SH-SY5Y (cell line): Measurements from ENCODE around the gene RNF43.
A peak's percentile ranks its signal among the peaks of the same experiment; 100 is the strongest.

Experiments used
- GATA2 ChIP-seq: IDR thresholded peaks from 2 replicates; pipeline ENCODE4 v1.6.1; 2011; ENCODE audit warnings: mild to moderate bottlenecking, low read depth, low read length
- GATA3 ChIP-seq: IDR thresholded peaks from 2 replicates; pipeline ENCODE4 v1.6.1; 2011; ENCODE audit warnings: low read depth, mild to moderate bottlenecking, low read length, moderate library complexity

Gene RNF43

DNA sequence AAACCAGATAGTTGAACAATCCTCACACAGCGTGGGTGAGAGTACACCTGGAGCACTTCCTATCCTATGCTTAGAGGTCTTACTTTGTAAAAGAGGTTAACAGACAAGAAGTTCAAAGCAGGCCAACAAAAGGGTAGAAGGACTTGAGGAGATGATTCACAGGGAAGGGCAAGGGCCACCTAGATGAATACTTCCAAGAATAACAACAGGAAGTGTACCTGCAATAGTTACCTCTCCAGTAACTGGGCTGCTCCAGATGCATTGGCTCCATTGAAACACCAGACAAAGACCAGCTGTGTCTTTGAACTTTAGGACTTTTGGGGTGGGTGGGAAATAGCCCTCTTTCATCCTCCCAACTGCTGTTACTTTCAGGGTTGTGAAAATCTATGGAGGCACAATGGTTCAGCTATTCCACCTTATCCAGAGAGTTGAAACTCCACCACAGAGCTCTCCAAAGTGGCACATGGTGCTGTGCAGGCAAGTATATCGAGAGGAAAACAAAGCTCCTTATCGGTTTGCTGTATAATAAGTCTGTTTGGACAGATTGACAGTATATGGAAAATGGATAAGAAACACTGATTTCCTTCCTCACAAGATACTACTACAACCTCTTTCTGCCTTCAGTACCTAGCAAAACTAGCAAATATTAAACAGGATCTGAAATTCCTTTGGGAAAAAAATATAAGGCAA lies 22.7 kb downstream of the RNF43 start:
- no peak for TF ChIP-seq GATA2
- TF ChIP-seq GATA3, result no peak

GRCh38 chr17:58391302-58391984 lies 25.9 kb downstream of the RNF43 start:
- TF ChIP-seq GATA2 (peak; percentile 96), GATA3 (peak; percentile 48; the same call in 1 of the 2 replicates)

GRCh38 chr17:58390884-58391283 lies 26.4 kb downstream of the RNF43 start:
- TF ChIP-seq GATA3, result no peak
- no peak for TF ChIP-seq GATA2

DNA sequence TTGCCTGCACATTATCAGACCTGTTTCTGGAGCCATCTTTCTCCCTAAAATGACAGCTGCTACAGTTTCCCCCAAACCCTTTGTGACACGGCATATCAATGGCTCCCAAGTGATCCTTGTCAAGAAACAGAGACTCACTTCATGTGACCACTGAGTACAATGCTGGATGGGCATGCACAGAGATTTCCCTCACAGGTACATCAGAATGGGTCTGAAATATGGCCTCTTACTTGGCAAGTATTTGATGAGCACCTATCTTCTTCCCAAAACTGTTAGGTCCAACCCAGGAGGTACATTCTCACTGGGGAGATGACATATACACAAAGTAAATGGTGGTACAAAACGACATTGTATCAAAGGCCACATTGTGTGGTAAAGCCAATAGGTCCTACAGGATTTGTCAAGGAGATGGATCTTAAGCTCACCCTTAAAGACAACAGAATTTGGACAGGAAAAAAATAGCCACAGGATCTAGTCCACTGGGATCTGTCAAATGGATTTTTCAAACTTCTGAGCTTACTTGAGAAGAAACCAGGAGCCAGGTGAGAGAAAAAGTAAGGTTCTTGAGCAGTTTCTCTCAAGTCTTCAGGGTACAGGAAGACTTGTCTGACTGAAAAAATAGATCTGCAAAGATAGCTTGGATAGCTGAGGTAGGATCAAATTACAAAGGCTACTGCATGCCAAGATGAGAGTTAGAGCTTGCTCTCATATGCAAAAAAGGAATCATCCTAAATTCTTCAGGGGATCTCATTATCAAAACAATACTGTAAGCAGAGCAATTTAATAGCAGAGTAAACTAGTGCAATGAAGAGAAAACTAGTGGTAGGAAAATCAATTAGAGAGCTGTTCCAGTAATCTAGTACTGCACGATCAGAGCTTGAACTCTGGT lies 28.8 kb downstream of the RNF43 start:
- TF ChIP-seq GATA2 (no peak), GATA3 (no peak)

DNA sequence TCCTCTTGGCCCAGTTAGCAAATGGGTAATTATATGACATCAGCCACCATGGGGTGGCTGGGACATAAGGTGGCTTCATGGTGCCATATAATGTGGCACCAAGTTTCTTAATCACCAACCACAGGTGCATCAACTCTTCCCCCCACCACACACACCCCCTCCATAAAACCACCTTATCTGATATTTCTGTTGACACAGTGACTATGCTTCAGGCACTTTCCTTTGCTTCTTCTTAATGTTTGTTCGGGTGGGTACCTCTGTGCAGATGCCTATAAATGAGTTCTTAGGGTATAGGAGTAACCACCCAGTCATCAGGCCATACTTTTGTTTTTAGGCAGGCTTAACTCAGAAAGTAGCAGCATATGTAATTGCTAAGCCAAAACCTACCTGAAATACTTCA lies 29.5 kb downstream of the RNF43 start:
- TF ChIP-seq GATA3, result no peak
- no peak for TF ChIP-seq GATA2

- TF ChIP-seq GATA2 (no peak), GATA3 (no peak)
These were observed 30.6 kb downstream of the RNF43 start for GRCh38 chr17:58386708-58387107.

- no peak for TF ChIP-seq GATA3
- no peak for TF ChIP-seq GATA2
These were observed 31.9 kb downstream of the RNF43 start for GRCh38 chr17:58385359-58385899.

DNA sequence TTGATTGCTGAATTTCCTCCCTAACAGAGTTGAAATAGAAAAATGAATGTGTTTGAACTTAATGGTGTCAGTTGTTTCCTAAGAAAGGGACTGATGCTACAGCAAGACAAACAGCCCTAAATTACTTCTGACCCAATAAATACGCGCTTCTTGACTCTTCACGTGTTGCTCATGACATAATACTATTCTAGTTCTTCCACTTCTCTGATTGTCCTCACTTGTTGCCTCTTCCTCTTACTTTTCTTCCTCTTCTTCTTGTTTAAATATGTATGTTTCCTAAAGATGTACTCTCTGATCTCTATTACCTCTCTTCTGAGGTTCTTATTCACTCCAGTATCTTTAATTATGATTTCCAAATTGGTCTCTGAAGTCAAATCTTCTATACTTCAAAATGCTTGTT lies 32.4 kb downstream of the RNF43 start:
- no peak for TF ChIP-seq GATA2
- TF ChIP-seq GATA3, result no peak

- TF ChIP-seq GATA3 (no peak), GATA2 (no peak)
These were observed 33.4 kb downstream of the RNF43 start for GRCh38 chr17:58383892-58384462.

DNA sequence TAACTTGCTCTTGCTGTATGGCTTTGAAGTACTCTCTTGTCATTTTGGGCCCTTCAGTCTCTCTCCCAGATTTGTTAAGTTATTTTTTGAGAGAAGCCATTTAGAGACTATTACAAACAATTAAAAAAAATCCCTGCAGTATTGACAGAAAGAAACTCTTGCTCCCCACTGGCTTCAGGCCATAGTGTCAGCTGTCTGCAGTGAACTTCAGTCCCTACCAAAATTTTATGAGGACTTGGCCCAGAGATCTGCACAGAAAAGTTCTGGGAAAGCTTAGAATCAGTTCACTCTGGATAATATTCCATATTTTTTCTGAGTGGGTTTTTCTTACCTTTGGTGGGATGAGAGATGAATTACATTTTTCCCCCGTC lies 34.5 kb downstream of the RNF43 start:
- TF ChIP-seq GATA2, result no peak
- no peak for TF ChIP-seq GATA3

DNA sequence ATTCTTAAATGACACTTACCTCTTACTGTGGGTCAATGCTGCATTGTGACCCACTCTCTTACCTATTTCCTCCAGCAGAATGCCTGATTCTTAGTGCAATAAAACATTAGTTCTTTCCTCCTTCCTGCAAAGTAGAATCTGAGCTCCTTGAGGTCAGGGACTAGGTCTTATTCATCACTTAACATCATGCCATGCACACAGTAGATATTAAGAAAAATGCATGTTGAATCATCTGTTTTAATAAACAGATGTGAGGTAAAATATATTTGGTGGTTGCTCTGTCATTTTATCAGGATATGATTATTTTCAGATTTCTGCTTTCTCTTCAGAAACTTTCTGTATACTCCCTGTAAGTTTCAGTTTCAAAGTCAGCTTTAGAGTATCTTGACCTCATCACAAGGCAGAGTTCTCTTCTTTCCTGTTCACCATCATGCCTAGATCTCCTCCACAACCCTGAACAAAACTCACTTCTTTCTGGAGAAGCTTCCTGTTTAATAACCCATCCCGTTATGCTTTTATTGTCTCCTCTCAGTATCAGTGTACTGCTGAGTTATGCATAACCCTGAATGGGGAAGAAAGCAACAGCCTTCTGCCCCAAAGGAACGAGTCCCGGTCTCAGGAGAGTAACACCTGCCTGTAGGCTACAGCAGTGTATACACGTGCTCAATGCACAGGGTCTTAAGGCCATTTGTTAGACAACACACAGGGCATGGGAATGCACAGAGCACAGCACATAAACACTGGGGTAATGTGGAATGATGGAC lies 35.0 kb downstream of the RNF43 start:
- no peak for TF ChIP-seq GATA3
- no peak for TF ChIP-seq GATA2

GRCh38 chr17:58381124-58382035 lies 36.0 kb downstream of the RNF43 start:
- TF ChIP-seq GATA3, result no peak
- TF ChIP-seq GATA2, result no peak
